ENCODE measurements around the gene ARHGAP11A.

DNA sequence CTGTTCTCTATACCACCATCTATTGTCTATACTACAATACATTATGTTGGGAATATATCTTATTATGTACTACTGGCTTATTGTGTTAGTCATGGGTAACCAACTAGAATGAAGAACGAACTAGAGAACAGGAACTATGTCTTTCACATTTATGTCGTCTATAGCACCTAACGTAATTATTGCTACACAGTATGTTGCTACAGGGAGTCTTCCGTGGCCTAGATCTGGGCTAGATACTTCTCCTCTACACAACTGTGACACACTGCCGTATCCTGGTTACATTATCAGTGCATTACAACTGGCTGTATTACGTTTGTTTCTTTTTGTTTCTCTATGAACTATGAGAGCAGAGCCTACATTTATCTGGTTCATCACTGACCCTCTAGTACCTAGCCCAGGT lies 60.2 kb downstream of the ARHGAP11A start:
- TF ChIP-seq POLR2A (IDR thresholded peaks at IDR 0.05): no peak
- TF ChIP-seq, protein P1, sequence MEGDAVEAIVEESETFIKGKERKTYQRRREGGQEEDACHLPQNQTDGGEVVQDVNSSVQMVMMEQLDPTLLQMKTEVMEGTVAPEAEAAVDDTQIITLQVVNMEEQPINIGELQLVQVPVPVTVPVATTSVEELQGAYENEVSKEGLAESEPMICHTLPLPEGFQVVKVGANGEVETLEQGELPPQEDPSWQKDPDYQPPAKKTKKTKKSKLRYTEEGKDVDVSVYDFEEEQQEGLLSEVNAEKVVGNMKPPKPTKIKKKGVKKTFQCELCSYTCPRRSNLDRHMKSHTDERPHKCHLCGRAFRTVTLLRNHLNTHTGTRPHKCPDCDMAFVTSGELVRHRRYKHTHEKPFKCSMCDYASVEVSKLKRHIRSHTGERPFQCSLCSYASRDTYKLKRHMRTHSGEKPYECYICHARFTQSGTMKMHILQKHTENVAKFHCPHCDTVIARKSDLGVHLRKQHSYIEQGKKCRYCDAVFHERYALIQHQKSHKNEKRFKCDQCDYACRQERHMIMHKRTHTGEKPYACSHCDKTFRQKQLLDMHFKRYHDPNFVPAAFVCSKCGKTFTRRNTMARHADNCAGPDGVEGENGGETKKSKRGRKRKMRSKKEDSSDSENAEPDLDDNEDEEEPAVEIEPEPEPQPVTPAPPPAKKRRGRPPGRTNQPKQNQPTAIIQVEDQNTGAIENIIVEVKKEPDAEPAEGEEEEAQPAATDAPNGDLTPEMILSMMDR (IDR thresholded peaks at IDR 0.05): no peak

All from thyroid gland (tissue), 4 donors.